ENCODE measurements around the gene PSMA6. TPM values are rescaled to one million over a fixed set of nuclear protein-coding genes. Genes with fewer than 3 reads are reported as not detected.
A peak's percentile ranks its signal among the peaks of the same experiment; 100 is the strongest.

The PSMA6 gene
- total and polyA plus RNA-seq, 2 of the 13 experiments (the other 11 are each of a cell fraction or from before 2014, with no cell fraction given) = 525 to 1,109 TPM

DNA sequence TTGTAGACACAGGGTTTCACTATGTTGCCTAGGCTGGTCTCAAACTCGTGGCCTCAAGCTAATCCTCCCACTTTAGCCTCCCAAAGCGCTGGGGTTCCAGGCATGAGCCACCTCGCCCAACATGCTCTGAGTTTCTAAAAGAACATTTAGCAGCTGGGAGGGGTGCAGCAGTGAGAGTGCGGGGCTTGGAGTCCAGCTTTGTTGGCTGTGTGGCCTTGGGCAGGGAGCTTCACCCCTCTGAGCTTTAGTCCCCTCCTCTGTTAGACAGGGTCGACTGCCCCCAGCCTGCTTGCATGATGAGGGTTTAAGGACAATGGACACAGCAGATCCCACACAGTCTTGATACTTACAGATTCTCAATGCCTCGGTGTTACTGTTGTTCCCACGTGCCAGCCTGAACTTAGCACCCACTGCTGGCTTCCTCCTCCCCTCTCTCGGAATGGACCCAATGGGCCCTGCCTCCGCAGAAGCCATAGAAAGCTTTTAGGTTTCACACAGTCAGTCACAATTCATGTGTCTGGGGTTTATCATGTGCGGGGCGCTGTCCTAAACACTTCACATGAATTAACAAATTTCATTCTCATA is 54.6 kb downstream of the PSMA6 start (continued):
- TF ChIP-seq, protein P1, sequence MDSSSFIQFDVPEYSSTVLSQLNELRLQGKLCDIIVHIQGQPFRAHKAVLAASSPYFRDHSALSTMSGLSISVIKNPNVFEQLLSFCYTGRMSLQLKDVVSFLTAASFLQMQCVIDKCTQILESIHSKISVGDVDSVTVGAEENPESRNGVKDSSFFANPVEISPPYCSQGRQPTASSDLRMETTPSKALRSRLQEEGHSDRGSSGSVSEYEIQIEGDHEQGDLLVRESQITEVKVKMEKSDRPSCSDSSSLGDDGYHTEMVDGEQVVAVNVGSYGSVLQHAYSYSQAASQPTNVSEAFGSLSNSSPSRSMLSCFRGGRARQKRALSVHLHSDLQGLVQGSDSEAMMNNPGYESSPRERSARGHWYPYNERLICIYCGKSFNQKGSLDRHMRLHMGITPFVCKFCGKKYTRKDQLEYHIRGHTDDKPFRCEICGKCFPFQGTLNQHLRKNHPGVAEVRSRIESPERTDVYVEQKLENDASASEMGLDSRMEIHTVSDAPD (CRISPR knock-in tag; IDR thresholded peaks at IDR 0.05) = no peak
- TF ChIP-seq, protein P2, sequence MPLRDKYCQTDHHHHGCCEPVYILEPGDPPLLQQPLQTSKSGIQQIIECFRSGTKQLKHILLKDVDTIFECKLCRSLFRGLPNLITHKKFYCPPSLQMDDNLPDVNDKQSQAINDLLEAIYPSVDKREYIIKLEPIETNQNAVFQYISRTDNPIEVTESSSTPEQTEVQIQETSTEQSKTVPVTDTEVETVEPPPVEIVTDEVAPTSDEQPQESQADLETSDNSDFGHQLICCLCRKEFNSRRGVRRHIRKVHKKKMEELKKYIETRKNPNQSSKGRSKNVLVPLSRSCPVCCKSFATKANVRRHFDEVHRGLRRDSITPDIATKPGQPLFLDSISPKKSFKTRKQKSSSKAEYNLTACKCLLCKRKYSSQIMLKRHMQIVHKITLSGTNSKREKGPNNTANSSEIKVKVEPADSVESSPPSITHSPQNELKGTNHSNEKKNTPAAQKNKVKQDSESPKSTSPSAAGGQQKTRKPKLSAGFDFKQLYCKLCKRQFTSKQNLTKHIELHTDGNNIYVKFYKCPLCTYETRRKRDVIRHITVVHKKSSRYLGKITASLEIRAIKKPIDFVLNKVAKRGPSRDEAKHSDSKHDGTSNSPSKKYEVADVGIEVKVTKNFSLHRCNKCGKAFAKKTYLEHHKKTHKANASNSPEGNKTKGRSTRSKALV (CRISPR knock-in tag; IDR thresholded peaks at IDR 0.05) = no peak
- TF ChIP-seq, protein P3, sequence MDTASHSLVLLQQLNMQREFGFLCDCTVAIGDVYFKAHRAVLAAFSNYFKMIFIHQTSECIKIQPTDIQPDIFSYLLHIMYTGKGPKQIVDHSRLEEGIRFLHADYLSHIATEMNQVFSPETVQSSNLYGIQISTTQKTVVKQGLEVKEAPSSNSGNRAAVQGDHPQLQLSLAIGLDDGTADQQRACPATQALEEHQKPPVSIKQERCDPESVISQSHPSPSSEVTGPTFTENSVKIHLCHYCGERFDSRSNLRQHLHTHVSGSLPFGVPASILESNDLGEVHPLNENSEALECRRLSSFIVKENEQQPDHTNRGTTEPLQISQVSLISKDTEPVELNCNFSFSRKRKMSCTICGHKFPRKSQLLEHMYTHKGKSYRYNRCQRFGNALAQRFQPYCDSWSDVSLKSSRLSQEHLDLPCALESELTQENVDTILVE (CRISPR knock-in tag; IDR thresholded peaks at IDR 0.05) = no peak
- TF ChIP-seq CC2D1A (CRISPR knock-in tag; IDR thresholded peaks at IDR 0.05) (no peak), PHB2 (IDR thresholded peaks at IDR 0.05; ENCODE audit: partially characterized antibody) (no peak), ZNF124 (CRISPR knock-in tag; IDR thresholded peaks at IDR 0.05) (no peak), ZNF776 (CRISPR knock-in tag; IDR thresholded peaks at IDR 0.05) (0 out of 2 replicates have a peak, but pooled peaks have one; percentile 21), REL (CRISPR knock-in tag; conservative IDR thresholded peaks at IDR 0.05) (no peak), ELF3 (CRISPR knock-in tag; IDR thresholded peaks at IDR 0.05) (no peak), ZNF451 (CRISPR knock-in tag; IDR thresholded peaks at IDR 0.05) (no peak), TP53 (CRISPR knock-in tag; conservative IDR thresholded peaks at IDR 0.05) (no peak), ZNF17 (CRISPR knock-in tag; IDR thresholded peaks at IDR 0.05) (no peak), AKAP8 (CRISPR knock-in tag; IDR thresholded peaks at IDR 0.05) (no peak), SKI (IDR thresholded peaks at IDR 0.05; ENCODE audit: partially characterized antibody) (no peak), HCFC1 (IDR thresholded peaks at IDR 0.05; ENCODE audit: low read depth, low read length) (no peak), SETDB1 (CRISPR knock-in tag; IDR thresholded peaks at IDR 0.05; ENCODE audit: borderline replicate concordance) (no peak), CREM (IDR thresholded peaks at IDR 0.05) (no peak), CREM (CRISPR knock-in tag; IDR thresholded peaks at IDR 0.05) (no peak), ZFP62 (CRISPR knock-in tag; IDR thresholded peaks at IDR 0.05) (no peak), BORCS8-MEF2B (CRISPR knock-in tag; IDR thresholded peaks at IDR 0.05) (no peak; the same call in 1 of the 2 replicates), MXI1 (IDR thresholded peaks at IDR 0.05; ENCODE audit: borderline replicate concordance, low read depth, low read length) (no peak), ZNF720 (CRISPR knock-in tag; IDR thresholded peaks at IDR 0.05) (no peak), KAT7 (CRISPR knock-in tag; IDR thresholded peaks at IDR 0.05; ENCODE audit: borderline replicate concordance) (no peak; the same call in 1 of the 2 replicates), GABPB1 (CRISPR knock-in tag; IDR thresholded peaks at IDR 0.05) (no peak), HMG20A (CRISPR knock-in tag; IDR thresholded peaks at IDR 0.05; ENCODE audit: borderline replicate concordance) (no peak), ZNF205 (CRISPR knock-in tag; IDR thresholded peaks at IDR 0.05) (no peak)
- TF ChIP-seq, protein P4, sequence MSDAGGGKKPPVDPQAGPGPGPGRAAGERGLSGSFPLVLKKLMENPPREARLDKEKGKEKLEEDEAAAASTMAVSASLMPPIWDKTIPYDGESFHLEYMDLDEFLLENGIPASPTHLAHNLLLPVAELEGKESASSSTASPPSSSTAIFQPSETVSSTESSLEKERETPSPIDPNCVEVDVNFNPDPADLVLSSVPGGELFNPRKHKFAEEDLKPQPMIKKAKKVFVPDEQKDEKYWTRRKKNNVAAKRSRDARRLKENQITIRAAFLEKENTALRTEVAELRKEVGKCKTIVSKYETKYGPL (CRISPR knock-in tag; IDR thresholded peaks at IDR 0.05) = no peak
- TF ChIP-seq, protein P5, sequence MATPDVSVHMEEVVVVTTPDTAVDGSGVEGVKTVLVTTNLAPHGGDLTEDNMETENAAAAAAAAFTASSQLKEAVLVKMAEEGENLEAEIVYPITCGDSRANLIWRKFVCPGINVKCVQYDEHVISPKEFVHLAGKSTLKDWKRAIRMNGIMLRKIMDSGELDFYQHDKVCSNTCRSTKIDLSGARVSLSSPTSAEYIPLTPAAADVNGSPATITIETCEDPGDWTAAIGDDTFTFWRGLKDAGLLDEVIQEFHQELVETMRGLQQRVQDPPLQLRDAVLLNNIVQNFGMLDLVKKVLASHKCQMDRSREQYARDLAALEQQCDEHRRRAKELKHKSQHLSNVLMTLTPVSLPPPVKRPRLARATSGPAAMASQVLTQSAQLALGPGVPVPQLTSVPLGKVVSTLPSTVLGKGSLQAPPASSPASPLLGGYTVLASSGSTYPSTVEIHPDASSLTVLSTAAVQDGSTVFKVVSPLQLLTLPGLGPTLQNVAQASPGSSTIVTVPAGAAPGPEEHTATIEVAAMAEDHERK (CRISPR knock-in tag; IDR thresholded peaks at IDR 0.05; ENCODE audit: low read depth) = no peak
